Natural killer cell (primary cell): ENCODE results near the gene URB1. TPM values are rescaled to one million over a fixed set of nuclear protein-coding genes. Genes with fewer than 3 reads are reported as not detected.

Experiments used
- ATAC-seq, 3 donors: fragments of 150-1000 bp in 2 of 3; fragments of 200-7000 bp in 1 of 3; cut with Tn5 transposase; 1 replicate in 1 of 3; 2 replicates in 2 of 3; pipeline ENCODE4 v1.10.0; 2021; ENCODE audit warnings: mild to moderate bottlenecking in 2 of 3, moderate library complexity in 2 of 3
- DNase-seq, 2 donors: peaks; one replicate each; pipeline versions ENCODE4 v3.0.0 to v3.0.0-alpha.2; 2013 to 2021; ENCODE audit warnings: mixed read lengths in 1 of 2
- H3K27ac ChIP-seq: one replicate; pipeline ENCODE4 v1.5.1; 2013; ENCODE audit warnings: mild to moderate bottlenecking, low read length
- H3K27me3 ChIP-seq: one replicate; pipeline ENCODE4 v1.6.1; 2013; ENCODE audit warnings: low read length; ENCODE audit not compliant: control insufficient read depth, insufficient read depth
- H3K36me3 ChIP-seq: one replicate; pipeline ENCODE4 v1.6.1; 2013; ENCODE audit warnings: low read length; ENCODE audit not compliant: control insufficient read depth, insufficient read depth
- H3K4me1 ChIP-seq: one replicate; pipeline ENCODE4 v1.6.1; 2013; ENCODE audit warnings: low read length; ENCODE audit not compliant: control insufficient read depth, insufficient read depth
- H3K4me3 ChIP-seq: one replicate; pipeline ENCODE4 v1.5.1; 2013; ENCODE audit warnings: low read length
- H3K9me3 ChIP-seq: one replicate; pipeline ENCODE4 v1.6.1; 2013; ENCODE audit warnings: low read length; ENCODE audit not compliant: control insufficient read depth, insufficient read depth
- H3K27ac Mint-ChIP-seq, 2 donors: one replicate each; pipeline ENCODE4 v1.8.0; 2022; ENCODE audit warnings: mild to moderate bottlenecking in 2 of 2, mixed read lengths in 2 of 2, moderate library complexity in 1 of 2
- H3K27me3 Mint-ChIP-seq, 2 donors: one replicate each; pipeline ENCODE4 v1.8.0; 2022; ENCODE audit warnings: low read depth in 2 of 2, mixed read lengths in 2 of 2
- H3K36me3 Mint-ChIP-seq: one replicate; pipeline ENCODE4 v1.8.0; 2022; ENCODE audit warnings: mixed read lengths
- H3K4me1 Mint-ChIP-seq, 2 donors: one replicate each; pipeline ENCODE4 v1.8.0; 2022; ENCODE audit warnings: mixed read lengths in 2 of 2
- H3K4me3 Mint-ChIP-seq: one replicate; pipeline ENCODE4 v1.8.0; 2022; ENCODE audit warnings: mild to moderate bottlenecking, moderate library complexity, mixed read lengths
- H3K9me3 Mint-ChIP-seq, 2 donors: one replicate each; pipeline ENCODE4 v1.8.0; 2022; ENCODE audit warnings: mixed read lengths in 2 of 2
- CTCF ChIP-seq: fragments of 200-600 bp; IDR thresholded peaks from one replicate; pipeline ENCODE4 v1.8.0; 2022; ENCODE audit warnings: antibody characterized with exemption
- WGBS: methylation state at CpG from one replicate; pipeline ENCODE4 v1.1.7; 2013; ENCODE audit warnings: missing lambda C conversion rate; ENCODE audit not compliant: insufficient coverage; 5-methylcytosine and 5-hydroxymethylcytosine counted together
- intact Hi-C: fragments of 100-400 bp; cut with micrococcal nuclease; formaldehyde crosslinking; loops from one replicate; pipeline ENCODE4 v1.14.2; 2022
- total RNA-seq, 4 donors: library from RNA; stranded (reverse); fragments of 120-200 nt in 1 of 4; gene quantifications; one replicate each; pipeline versions ENCODE4 v1.2.3 to v1.2.4, GENCODE V29; 2013 to 2022

URB1 gene
- total RNA-seq, 3 donors from 2014 or later (not counting 1 experiment from before 2014, with no cell fraction given), result 6.1 to 7.8 (median 7.5) TPM

DNA sequence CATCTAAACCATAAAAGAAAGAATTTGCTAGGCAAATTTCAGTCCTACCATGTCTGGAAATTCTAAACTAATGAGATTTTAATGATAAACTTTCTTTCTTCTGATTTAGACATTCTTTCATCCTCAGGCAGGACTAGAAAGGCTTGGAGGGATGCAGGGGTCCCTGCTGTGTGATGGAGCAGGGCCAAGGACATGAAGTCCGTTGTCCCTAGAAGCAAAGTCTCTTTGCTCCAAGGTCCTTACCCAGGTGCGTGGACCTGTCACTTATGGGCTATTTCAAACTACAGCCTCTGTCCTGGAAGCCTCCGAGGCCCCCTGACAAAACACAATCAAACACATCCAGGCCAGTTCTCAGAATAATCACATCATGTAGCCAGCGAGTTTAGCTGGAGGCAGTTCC, 26.6 kb downstream of the URB1 start:
- no peaks in the 10 kb centered on the region for H3K27me3 Mint-ChIP-seq
- intact Hi-C loops, result no loop called here
- H3K4me1 Mint-ChIP-seq, result no peaks in the 10 kb centered on the region
- H3K36me3 Mint-ChIP-seq, result peaks cover 6% of the 10 kb centered on the region
- H3K4me3 ChIP-seq, result no peak overlapping the region
- no peak for TF ChIP-seq CTCF
- ATAC-seq, result no peak
- H3K27ac Mint-ChIP-seq, result no peak overlapping the region
- DNase-seq, result no peak
- H3K9me3 Mint-ChIP-seq, result no peaks in the 10 kb centered on the region
- peaks cover 65% of the 10 kb centered on the region for H3K36me3 ChIP-seq
- no peak overlapping the region for H3K4me3 Mint-ChIP-seq
- no peaks in the 10 kb centered on the region for H3K27me3 ChIP-seq
- 94% methylated on average over 4 of the region's 4 CpGs for WGBS
- no peaks in the 10 kb centered on the region for H3K4me1 ChIP-seq
- H3K27ac ChIP-seq, result no peak overlapping the region
- no peaks in the 10 kb centered on the region for H3K9me3 ChIP-seq

DNA sequence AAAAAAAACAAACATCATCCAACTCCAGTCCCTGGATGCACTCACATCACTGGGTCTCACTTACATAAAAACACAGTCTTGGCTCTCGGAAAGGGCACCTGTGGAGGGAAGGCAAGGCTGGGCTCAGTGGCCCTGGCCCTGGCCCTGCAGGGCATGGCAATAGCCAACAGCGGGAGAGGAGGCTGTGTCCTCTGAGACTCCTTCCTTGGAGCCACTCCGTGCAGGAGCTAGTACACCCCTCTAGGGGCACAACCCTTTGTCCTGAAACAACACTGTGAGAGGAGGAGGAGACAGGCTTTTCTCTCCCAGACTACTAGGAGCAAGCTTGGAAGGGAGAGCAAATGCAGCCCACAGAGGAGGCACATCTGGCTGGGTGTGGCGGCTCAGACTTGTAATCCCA, 28.0 kb downstream of the URB1 start:
- H3K9me3 ChIP-seq, result no peaks in the 10 kb centered on the region
- H3K4me1 ChIP-seq, result no peaks in the 10 kb centered on the region
- ATAC-seq (no peak), DNase-seq (no peak)
- no peaks in the 10 kb centered on the region for H3K9me3 Mint-ChIP-seq
- H3K27ac Mint-ChIP-seq, result peak overlapping the region in 1 of 2 donors; percentile 31
- intact Hi-C loops, result no loop called here
- no peaks in the 10 kb centered on the region for H3K4me1 Mint-ChIP-seq
- peaks cover 70% of the 10 kb centered on the region for H3K36me3 ChIP-seq
- 97% methylated on average over 4 of the region's 4 CpGs for WGBS
- H3K4me3 Mint-ChIP-seq, result no peak overlapping the region
- no peaks in the 10 kb centered on the region for H3K27me3 ChIP-seq
- H3K27ac ChIP-seq, result no peak overlapping the region
- TF ChIP-seq CTCF, result no peak
- no peaks in the 10 kb centered on the region for H3K27me3 Mint-ChIP-seq
- peaks cover 8% of the 10 kb centered on the region for H3K36me3 Mint-ChIP-seq
- H3K4me3 ChIP-seq, result no peak overlapping the region

- no peaks in the 10 kb centered on the region for H3K9me3 ChIP-seq
- DNase-seq (no peak), ATAC-seq (no peak)
- no peak overlapping the region for H3K4me3 ChIP-seq
- peaks cover 74% of the 10 kb centered on the region for H3K36me3 ChIP-seq
- no peak for TF ChIP-seq CTCF
- intact Hi-C loops, result no loop called here
- peaks cover 8% of the 10 kb centered on the region for H3K36me3 Mint-ChIP-seq
- H3K27ac Mint-ChIP-seq, result peak overlapping the region in 1 of 2 donors; percentile 31
- H3K4me1 ChIP-seq, result no peaks in the 10 kb centered on the region
- H3K9me3 Mint-ChIP-seq, result no peaks in the 10 kb centered on the region
- no peak overlapping the region for H3K27ac ChIP-seq
- H3K4me1 Mint-ChIP-seq, result no peaks in the 10 kb centered on the region
- no peaks in the 10 kb centered on the region for H3K27me3 Mint-ChIP-seq
- 61% methylated on average over 7 of the region's 7 CpGs for WGBS
- H3K27me3 ChIP-seq, result no peaks in the 10 kb centered on the region
- H3K4me3 Mint-ChIP-seq, result no peak overlapping the region
Measured at GRCh38 chr21:32364387-32364786, 28.4 kb downstream of the URB1 start.

- Mint-ChIP-seq H3K27ac (no peak overlapping the region), H3K4me3 (no peak overlapping the region), H3K36me3 (peaks cover 8% of the 10 kb centered on the region), H3K27me3 (no peaks in the 10 kb centered on the region), H3K4me1 (no peaks in the 10 kb centered on the region), H3K9me3 (no peaks in the 10 kb centered on the region)
- H3K27me3 ChIP-seq, result no peaks in the 10 kb centered on the region
- peaks cover 81% of the 10 kb centered on the region for H3K36me3 ChIP-seq
- no peaks in the 10 kb centered on the region for H3K9me3 ChIP-seq
- no peak for DNase-seq
- TF ChIP-seq CTCF, result no peak
- no peak overlapping the region for H3K4me3 ChIP-seq
- no peaks in the 10 kb centered on the region for H3K4me1 ChIP-seq
- no peak for ATAC-seq
- intact Hi-C loops, result no loop called here
- no peak overlapping the region for H3K27ac ChIP-seq
- 97% methylated on average over 5 of the region's 5 CpGs for WGBS
Measured at GRCh38 chr21:32360401-32360975, 32.3 kb downstream of the URB1 start.
